Activated CD4-positive, alpha-beta T cell treated with anti-CD3 and anti-CD28 coated beads, Interleukin-2, amount 50 U/mL, for 1 hour (primary cell): ENCODE data around the gene ZNF814.
A peak's percentile ranks its signal among the peaks of the same experiment; 100 is the strongest.
"Not testable (repeated sequence)": the region's sequence is repeated elsewhere in the genome, so short reads cannot be mapped to it uniquely, and the experiment has no call there.

Source experiments
- DNase-seq: peaks from one replicate; pipeline ENCODE4 v3.0.0-alpha.2; 2020

Gene ZNF814

GRCh38 chr19:57815247-57816075 lies 73.4 kb downstream of the ZNF814 start:
- DNase-seq, result no peak

GRCh38 chr19:57814505-57815246 lies 74.2 kb downstream of the ZNF814 start, which contains the start of gene ZNF552:
Gene ZNF552, minus strand, starts transcription at chr19:57814913. Its CDS starts 170 bp downstream, at chr19:57814743.
- peak; percentile 68 for DNase-seq

DNA sequence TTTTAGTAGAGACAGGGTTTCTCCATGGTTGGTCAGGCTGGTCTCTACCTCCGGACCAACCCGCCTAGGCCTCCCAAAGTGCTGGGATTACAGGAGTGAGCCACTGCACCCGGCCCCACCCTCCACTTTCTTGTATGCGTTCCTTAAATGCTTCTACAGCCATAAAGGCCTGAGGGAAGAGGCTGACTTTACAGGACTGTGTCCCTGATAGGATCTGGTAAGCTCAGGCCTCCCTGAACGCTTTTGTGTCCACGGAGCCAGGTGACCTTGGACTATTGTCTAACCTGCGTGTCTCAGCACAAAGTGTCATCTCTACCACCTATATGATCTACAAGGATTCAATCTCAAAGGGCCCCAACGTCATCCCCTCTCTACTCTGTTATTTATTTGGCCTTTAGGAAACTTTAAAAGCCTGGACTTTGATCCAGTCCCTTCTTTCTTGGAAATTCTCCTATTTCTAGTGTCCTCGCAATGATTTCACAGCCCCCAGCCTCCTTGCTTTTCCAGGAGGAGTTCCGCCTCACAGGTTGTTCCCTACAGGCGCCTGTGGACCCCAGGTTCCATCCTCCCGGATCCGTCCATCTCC lies 74.8 kb downstream of the ZNF814 start:
- no peak for DNase-seq

DNA sequence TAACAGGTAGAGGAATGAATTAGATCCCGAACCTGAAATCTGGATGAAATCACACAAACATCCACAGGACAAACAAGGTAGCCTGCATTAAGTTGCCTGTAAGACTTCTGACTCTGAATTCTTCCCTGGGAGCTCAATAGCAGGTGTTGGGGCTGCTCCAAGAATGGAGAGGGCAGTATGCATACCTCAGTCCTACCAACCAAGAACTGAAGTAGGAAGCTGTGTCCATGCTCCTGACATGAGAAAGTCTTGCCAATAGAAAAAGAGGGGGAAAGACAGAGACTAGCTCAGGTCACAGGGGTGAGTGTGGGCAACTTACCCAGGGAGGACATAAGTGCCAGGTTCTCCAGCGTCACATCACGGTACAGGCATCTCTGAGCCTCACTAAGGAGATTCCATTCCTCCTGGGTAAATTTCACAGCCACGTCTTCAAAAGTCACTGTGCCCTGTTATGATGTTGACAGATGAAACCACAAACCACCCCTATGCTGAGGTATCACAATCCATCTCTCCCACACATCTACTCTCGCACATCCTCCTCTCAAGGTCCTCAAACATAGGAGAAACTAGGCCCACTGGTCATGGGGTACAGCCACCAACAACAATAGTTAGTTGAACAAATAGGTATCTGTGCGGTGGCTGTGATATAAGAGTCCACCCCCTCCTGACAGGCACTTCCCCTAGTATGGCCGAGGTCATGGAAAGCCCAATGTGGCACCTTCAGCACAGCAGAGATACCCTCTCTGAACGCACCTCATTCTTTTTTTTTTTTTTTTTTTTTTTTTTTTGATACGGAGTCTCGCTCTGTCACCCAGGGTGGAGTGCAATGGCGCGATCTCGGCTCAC lies 75.6 kb downstream of the ZNF814 start:
- not testable (repeated sequence) for DNase-seq

DNA sequence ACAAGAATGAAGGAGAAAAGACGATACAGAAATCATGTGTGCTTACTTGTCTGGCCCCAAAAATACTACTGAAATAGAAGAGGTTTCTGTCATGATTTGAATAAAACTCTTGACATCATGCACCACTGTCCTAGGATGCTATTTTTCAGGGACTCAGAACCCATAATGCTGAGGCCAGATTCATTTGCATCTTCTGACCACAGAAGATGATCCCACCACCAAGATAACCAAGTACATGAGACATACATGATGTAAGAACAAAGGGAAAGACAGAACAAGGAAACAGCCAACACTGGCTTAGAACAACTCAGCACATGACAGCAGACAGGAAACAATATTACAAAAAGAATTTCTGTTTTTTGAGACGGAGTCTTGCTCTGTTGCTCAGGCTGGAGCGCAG lies 76.6 kb downstream of the ZNF814 start:
- no peak for DNase-seq

DNA sequence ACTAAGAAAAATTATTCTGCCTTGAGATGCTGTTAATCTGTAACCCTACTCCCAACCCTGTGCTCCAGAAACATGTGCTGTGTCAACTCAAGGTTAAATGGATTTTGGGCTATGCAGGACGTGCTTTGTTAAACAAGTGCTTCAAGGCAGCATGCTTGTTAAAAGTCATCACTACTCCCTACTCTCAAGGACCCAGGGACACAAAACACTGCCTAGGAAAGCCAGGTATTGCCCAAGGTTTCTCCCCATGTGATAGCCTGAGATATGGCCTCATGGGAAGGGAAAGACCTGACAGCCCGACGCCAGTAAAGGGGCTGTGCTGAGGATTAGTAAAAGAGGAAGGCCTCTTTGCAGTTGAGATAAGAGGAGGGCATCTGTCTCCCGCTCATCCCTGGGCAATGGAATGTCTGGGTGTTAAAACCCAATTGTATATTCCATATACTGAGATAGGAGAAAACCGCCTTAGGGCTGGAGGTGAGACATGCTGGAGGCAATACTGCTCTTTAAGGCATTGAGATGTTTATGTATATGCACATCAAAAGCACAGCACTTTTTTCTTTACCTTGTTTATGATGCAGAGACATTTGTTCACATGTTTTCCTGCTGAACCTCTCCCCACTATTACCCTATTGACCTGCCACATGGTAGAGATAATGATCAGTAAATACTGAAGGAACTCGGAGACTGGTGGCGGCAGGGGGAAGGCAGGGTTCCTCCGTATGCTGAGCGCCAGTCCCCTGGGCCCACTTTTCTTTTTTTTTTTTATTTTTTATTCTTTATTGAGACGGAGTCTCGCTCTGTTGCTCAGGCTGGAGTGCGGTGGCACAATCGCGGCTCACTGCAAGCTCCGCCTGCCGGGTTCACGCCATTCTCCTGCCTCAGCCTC lies 78.2 kb downstream of the ZNF814 start:
- DNase-seq, result not testable (repeated sequence)

DNA sequence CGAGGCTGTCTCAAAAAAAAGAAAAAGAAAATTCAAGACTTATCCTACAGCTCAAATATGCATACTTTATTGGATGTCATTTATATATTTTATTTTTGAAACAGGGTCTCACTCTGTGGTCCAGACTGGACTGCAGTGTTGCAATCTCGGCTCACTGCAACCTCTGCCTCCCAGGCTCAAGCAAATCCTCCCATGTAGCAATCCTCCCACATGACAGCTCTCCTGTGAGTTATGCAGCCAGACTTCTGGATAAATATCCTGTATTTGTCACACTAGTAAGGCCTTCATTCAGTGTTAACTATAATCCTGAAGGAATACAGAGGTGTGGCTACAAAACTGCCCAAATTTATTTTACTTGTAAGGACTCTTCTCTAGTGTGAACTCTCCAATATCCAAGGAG lies 81.3 kb downstream of the ZNF814 start:
- no peak for DNase-seq

DNA sequence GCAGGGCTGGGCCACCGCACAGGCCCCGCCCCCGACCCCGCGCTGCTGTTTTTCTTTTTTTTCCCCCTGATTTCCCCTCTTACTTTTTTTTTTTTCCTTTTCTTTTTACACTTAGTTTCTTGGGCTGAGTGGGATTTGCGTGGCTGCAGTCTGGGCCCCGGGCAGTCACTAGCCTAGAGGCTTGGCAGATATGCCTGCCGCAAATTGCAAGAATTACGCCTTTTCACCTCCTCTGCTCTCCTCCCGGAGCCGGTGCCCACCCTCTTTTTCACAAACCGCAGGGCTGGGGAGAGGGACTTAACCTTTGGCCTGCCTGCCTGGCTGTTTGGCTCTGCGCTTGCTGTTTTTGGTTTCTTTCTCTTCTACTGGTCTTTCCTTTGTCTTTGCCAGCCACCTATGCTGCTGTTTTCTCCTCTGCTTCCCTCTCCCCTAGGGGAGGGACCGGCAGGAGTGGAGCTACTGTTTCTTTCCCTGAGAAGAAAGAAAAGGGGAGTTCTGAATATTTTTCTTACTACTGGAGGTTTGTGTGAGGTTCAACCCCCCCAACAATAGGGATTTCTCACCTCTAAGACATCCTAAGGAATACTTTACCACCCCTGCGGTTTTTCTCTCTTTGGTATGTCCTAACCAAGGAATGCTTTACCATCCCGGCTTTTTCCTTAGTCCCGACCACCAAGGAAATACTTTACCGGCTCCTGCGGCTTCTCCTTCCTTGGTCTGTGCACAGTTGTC lies 85.1 kb downstream of the ZNF814 start:
- no peak for DNase-seq

DNA sequence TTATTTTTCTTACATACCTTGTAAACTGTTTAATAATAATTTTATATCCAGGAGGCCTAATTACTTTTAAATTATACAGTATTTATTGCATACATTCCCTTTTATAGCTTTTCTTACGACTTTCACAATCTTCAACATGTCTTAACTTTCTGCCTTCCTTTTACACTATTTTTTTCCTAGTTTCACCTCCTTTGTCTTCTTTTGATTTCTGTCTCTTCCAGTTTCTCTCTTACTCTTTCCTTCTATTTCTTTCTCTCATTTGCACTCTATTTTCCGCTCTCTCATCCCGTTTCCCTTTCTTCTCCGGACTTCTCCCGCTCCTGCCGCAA lies 85.6 kb downstream of the ZNF814 start:
- DNase-seq, result no peak

GRCh38 chr19:57802269-57802668 lies 86.6 kb downstream of the ZNF814 start:
- no peak for DNase-seq

DNA sequence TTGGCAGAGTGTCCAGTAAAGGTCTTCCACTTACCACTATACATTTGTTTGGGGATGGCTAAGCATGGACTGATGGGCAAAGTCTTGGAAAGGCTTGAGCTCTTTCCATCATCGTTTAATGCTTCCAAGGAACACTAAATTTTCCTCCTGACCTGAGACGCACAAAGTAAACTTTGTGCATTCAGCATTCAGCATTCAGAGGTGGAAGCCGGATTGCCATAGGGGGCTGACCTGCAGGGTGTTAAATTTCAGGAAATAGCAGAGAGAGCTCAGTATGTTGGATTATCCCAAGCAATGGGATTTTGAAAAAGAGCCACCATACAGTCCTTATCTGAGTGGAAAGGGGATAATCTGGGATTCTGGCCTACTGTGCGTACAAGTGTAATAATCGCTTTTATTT lies 88.1 kb downstream of the ZNF814 start:
- no peak for DNase-seq
